HG03460 (cell line): ENCODE results near the gene GLT6D1.

Experiments used
- ATAC-seq: cut with Tn5 transposase; IDR thresholded peaks from one replicate; pipeline ENCODE4 v1.9.1; 2021; ENCODE audit not compliant: unreplicated experiment

Gene GLT6D1

DNA sequence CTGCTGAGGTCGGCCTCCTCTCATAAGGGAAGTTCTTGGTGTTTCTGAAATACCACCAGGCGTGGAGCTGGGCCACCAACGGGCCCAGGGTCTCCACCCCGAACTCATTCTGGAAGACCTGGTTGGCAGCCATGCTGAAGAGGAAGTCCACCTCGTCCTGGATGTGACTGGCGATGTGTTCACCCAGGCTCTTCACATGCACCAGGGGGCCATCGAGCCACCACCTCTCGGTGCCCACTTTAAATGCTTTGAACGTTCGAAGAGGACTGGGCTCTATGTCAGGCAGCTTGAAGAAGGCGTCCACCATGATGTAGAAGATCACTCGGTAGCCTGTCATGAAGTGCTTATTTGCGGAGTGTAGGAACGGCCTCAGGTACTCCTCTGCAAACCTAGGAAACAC is 15.1 kb downstream of the GLT6D1 start:
- ATAC-seq: no peak

- no peak for ATAC-seq
Observed at GRCh38 chr9:135622415-135623020, 16.8 kb downstream of the GLT6D1 start.

GRCh38 chr9:135620558-135620957 is 18.8 kb downstream of the GLT6D1 start:
- no peak for ATAC-seq

DNA sequence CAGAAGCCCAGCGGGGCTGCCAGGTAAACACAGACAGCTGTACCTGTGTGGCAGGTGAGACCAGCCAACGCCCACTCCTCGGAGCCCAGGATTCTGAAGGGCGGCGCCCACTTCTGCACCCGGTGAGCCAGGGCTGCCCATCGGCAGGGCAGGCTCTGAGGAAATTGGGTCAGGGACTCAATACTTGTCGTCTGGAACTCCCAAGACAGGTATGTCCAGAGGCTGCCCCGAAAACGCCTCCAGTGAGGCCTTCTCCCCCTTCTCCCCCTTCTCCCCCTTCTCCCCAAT is 19.8 kb downstream of the GLT6D1 start:
- ATAC-seq: no peak

DNA sequence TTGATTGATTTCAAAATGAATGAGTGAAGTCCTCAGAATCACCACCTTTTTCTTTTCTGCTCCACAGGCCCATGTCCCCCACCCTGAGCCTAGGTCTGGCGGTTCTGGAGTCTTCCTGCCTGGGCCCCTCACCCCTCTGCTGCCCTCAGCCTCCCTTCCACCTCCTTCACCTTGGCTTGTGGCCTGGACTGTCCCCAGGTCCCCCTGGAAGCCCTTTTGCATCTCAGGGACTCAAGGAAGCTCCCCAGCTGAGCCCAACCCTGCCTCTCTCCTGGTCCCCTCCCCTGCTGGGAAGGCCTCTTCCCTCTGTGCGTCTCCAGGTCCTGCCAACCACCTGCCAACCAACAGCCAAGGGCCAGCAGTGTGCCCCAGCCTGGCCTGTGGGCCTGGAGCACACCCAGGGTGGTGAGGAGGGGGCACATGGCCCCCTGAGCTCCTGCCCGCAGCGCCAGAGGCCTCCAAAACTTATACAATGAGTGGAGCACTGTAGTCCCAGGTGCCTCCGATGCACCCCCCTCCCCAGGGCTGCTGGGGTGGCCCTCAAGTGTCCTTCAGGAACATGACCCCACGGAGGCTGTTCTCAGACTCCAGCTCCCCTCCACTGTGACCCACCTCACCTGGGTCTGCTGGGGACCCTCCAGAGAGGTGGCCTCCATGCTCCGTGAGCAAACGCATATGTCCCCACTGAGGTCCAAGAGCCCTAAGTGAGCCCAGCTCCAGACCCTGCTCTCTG is 20.3 kb downstream of the GLT6D1 start:
- ATAC-seq: no peak

DNA sequence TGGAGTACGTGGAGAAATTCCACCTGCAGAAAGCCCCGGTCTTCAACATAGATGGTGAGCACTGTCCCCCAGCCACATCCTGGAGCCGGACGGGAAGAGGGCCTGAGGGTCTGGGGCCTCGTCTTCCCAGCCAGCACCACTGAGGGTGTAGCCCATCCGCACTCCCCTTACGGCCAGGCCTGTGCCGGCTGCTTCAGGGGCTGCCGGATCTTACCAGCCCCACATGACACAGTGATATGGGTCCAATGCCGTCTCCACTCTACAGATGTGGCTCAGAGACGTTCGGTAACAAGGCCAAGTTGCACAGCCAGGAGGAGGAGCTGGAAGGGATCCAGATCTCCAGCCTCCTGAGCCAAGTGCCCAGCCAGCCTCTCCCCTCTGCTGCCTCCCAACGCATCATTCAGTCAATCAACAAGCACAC is 21.3 kb downstream of the GLT6D1 start:
- ATAC-seq: no peak

GRCh38 chr9:135617538-135617900 is 21.8 kb downstream of the GLT6D1 start:
- ATAC-seq: no peak

DNA sequence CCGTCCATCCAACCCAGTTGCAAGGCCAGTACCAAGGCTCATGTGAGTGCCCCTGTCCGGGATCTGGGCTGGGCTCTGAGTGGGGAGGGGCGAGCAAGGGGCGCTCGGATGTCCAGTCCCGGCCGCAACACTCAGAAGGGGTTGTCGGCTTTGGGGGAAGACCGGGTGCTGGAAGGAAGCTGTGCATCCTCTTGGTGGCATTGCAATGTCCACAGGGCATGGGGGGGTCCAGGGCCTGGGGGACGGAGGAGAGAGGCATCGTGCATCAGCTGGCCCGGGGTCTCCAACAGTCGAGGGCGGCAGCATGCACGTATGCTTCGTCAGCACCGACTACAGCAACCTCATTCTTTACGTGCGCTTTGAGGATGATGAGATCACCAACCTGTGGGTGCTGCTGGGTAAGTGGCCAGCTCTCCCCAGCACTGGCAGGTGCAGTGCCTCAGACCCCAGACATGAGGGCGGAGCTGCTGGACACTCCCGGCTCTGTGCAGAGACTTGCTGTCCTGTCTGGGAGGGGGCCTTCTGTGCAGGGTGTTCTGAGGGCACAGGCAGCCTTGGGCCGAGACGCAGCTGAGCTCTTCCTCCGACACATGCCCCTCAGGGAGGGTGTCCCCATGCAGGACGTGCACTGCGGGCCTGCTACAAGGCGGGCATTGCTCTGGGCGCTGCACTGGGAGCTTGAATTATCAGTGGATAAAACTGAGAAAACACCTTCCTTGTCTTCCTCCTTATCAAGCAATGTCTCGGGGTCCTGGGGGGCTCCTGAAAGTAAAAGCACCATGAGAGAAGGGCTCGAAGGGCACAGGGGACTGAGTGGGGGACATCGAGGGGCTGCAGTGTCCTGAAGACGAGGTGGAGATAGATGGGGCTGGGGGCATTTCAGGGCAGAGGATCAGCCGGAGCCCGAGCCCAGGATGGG is 22.5 kb downstream of the GLT6D1 start:
- ATAC-seq: no peak

DNA sequence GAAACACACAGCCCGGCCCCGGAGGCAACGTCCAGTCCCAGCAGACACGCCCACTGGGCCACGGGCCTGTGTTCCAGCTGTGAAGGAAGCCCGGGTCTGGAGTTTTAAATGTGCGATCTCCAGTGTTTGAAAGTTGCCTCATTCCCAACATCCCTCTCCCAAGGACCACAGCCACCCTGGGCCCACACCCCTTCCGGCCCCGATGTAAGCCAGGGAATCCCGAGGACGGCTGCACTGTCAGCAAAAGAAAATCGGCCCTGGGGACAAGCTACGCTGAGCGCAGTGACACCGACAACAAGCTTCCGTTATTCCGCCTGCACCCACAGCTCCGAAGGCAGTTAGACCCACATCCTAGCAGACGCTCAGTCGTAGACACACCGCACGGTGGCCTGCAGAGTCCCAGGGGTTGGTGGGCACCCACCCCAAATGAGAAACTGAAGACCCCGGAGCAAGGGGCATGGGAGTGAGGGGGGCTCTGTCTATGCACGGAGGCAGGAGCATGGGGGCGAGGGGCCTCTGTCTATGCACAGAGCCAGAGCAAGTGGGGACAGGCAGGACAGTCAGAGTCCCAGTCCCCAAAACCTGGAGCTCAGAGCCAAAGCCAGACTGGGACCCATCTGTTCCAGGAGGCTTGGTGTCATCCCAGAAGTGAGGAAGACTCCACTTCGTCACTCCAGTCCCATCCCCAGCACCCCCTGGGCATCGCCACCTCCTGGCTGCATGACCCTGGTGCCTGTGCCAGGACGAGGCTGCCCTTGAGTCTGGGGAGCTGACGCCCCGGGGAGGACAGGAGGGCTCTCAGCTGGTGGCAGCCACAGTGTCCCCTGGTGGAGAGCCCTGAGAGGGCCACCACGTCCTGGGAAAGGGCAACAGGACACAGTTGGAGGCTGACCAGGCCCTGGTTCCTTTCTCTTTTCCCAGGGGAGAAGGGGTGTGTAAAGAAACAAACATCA is 23.4 kb downstream of the GLT6D1 start:
- ATAC-seq: no peak

GRCh38 chr9:135614821-135615665 is 24.3 kb downstream of the GLT6D1 start:
- no peak for ATAC-seq

DNA sequence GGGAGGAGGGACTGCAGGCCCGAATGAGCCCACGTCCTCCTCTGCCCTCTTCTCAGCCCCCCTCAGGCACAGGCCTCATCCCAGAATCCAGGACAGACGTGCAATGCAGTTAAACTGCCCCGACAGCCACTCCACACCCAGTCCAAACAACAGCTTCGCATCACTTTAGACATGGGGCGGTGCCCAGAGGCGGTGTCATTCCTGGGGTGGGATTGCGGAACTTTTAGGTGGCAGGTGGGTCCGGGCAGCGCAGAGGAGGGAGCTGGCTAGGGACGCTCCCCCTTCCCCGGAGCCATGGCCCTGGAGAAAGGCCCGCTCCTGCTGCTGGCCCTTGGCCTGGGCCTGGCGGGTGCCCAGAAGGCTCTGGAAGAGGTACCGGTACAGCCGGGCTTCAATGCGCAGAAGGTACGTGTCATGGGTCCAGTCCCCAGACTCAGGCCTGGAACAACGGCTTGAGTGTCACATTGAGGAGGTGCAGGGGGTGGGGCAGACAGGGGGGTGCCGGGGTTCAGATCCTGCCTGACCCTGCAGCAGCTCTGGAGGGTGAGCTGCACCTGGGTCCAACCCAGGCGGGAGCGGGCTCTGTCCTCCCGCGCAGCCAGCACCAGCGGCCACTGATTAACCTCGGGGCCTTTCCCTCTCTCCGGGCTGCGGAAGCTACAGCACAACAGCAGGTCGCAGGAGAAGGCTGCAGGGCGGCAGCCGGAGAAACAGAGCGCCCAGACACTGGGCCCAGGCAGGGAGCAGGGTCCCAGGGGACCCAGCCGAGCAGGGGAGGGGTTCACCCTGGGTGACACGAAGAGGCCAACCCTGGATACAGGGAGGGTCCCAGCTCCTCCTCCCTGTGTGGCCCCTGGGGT is 25.2 kb downstream of the GLT6D1 start:
- no peak for ATAC-seq

DNA sequence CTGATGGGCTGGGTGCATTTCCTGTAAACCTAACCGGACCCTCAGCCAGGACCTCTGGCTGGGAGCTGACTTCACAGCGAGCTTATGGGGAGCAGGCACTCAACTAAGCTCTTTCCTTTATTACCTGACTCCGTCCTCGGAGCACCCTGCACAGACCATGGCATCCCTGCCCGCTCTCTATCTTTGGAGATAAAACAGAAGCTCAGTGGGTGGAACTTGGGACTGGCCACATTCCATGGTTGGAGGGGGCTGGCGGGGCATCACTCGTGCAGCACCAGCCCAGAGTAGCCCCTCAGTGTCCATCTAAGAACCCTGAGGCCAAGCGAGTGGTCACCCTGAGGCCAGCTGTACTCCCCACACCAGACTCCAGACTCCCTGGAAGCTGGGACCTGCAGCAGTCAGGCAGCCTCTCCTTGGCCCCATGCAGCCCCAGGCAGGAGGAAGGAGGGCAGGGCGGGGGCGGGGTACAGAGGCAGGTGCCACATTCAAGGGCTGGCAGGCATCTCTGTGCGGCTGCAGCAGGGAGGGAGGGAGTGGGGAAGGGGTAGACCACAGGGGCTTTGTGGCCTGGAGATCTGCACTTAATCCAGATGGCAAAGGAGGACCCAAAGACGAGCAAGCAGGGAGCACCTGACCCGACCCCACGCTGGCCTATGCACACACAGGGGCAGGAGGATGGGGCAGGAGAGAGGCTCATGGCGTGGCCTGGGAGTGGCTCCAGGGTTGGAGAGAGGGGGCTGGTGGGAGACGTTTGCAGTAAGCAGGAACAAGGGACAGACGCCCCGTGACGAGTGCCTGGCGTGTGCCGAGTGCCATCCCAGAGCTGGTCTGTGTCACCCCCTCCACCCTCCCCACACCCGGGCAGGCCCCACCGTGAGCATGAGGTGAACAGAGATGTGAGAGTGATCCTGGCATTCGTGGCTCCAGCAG is 26.1 kb downstream of the GLT6D1 start:
- no peak for ATAC-seq

GRCh38 chr9:135612437-135612836 is 26.9 kb downstream of the GLT6D1 start:
- no peak for ATAC-seq

DNA sequence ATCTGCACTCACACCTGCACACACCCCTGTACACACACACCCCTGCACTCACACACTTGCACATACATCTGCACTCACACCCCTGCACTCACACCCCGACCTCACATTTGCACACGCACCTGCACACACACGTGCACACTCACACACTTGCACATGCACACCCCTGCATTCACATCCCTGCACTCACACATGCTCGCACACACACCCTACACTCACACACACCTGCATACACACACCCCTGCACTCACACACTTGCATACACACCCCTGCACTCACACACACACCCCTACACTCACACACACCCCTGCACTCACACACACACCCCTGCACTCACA is 27.5 kb downstream of the GLT6D1 start:
- no peak for ATAC-seq

DNA sequence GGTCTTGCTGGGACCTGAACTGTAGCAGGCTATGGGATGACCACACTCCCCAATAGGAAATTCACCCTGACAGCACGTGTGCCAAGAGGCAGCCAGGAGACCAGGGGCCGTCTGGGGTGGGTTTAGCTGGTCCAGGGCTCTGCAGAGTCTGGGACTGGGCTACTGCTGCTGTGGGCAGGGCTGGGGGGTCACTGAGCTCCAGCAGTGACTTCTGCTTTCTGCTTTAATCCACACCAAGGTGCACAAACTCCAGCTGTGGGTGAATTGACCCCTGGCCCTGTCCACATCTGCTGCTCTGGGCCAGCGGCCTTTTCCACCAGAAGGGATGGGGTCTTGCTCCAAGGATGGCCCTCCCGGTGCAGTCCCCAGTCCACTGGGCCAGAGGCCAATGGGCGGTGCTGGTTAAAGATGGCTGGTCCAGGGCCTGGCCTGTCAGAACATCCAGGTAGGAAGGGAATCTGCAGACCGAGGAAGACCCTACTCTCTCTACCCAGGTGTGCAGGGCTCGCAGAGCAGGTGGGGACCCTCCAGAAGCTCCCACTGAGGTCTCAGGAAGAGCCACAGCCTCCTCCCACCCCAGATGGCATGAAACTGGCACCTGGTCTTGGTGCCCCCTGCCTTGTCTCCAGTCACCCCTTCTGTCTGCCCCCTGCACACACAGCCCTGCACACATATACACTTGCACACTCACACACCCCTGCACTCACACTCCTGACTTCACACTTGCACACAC is 28.0 kb downstream of the GLT6D1 start:
- no peak for ATAC-seq

DNA sequence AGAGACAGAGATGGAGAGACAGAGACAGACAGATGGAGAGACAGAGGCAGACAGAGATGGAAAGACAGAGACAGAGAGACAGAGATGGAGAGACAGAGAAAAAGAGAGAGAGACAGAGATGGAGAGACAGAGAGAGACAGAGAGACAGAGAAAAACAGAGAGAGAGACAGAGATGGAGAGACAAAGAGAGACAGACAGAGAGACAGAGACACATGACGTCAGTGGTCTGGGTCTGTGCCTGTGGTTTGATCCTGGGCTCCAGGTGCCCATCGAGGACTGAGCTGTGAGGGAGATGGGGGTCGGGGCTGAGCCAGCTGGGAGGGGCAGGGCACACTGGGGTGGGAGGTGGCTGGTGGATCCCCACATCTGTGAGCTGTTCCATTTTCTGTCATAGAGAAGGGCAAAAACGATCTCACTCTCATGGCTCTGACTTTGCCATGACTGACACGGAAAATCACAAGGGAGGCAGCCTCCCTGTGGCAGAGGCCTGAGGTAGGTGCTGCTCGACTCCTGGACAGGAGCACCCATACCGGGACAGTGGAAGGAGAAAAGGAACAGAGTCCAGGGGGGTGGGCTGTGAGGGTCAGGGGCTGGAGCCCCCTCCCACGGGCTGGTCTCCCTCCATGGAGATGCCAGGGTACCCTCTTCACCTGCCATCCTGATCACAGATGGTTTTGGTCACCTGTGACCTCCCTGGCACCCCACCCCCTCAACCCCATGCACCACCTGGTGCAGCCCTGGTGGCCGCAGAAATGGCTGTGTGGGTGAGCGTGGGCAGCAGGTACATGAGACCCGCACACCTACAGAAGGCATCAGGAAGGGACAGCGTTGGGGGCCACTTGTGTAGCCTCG is 28.8 kb downstream of the GLT6D1 start:
- ATAC-seq: no peak
